GM12873 (cell line): ENCODE data around the gene IFNE.

Experiments
- TF ChIP-seq, protein P1 (sequence below): IDR thresholded peaks from 2 replicates; pipeline ENCODE4 v1.5.1; 2012; ENCODE audit warnings: low read depth, mild to moderate bottlenecking, moderate library complexity, low read length, control low read depth; ENCODE audit not compliant: insufficient read depth; ENCODE audit errors: missing control alignments

IFNE gene

DNA sequence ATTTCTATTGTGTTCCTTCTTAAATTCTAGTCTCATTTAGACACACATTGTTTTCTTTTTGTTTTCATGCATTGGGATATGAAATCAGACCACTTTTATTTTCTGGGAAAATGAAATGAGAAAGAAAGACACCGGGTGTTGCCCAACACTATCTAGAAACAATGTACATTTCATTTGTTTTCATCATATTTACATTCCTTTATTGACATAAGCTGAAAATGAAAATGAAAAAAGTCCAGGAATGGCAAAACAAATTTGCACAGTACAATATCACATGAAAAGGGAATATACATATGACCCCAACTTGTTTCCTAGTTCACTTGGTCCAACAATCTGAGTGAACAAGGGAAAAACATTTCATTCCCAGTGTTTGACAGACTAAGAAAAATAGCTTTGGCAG, 20.7 kb downstream of the IFNE start:
- TF ChIP-seq, protein P1, sequence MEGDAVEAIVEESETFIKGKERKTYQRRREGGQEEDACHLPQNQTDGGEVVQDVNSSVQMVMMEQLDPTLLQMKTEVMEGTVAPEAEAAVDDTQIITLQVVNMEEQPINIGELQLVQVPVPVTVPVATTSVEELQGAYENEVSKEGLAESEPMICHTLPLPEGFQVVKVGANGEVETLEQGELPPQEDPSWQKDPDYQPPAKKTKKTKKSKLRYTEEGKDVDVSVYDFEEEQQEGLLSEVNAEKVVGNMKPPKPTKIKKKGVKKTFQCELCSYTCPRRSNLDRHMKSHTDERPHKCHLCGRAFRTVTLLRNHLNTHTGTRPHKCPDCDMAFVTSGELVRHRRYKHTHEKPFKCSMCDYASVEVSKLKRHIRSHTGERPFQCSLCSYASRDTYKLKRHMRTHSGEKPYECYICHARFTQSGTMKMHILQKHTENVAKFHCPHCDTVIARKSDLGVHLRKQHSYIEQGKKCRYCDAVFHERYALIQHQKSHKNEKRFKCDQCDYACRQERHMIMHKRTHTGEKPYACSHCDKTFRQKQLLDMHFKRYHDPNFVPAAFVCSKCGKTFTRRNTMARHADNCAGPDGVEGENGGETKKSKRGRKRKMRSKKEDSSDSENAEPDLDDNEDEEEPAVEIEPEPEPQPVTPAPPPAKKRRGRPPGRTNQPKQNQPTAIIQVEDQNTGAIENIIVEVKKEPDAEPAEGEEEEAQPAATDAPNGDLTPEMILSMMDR = no peak

DNA sequence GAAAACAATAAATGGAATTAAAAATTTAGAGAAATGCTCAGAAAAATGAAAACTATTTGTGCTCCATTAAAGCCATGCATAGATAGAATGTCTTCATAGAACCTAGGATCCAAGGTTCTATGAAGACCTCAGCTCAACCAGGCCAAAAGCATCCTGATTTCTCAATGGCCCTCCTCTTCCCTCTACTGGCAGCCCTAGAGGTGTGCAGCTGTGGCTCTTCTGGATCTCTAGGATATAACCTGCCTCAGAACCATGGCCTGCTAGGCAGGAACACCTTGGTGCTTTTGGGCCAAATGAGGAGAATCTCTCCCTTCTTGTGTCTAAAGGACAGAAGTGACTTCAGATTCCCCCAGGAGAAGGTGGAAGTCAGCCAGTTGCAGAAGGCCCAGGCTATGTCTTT, 26.8 kb downstream of the IFNE start:
- TF ChIP-seq, protein P1 = peak; percentile 87

DNA sequence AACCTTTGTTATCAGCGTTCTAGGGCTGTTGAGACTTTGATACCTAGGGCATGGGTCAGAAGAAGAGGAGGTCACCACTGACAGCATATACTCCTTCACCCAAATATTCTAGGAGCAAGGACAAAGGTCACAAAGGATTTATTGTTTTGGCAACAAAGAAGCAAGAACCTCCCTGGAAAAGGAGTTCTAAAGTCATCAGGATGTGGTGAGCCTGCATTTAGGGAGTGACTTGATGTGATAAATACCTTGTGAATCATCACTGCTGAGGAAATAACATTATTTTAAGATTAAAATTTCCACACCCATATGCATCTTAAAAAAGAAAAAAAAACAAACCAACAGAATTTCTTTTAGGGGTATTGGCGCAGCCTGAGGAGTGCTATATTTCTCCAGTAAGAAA, 28.0 kb downstream of the IFNE start:
- TF ChIP-seq, protein P1 = no peak

DNA sequence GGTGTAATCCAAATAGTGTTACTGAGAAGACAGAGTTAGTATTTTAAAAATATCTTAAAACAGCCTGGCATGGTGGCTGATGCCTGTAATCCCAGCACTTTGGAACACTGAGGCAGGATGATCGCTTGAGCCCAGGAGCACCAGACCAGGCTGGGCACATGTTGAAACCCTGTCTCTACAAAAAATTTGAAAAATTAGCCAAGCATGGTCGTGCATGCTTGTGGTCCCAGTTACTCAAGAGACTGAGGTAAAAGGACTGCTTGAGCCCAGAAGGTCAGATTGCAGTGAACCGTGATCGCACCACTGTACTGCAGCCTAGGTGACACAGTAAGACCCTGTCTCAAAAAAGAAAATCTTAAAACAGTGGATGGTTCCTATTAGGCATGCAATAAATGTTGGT, 29.4 kb downstream of the IFNE start:
- TF ChIP-seq, protein P1 = no peak

DNA sequence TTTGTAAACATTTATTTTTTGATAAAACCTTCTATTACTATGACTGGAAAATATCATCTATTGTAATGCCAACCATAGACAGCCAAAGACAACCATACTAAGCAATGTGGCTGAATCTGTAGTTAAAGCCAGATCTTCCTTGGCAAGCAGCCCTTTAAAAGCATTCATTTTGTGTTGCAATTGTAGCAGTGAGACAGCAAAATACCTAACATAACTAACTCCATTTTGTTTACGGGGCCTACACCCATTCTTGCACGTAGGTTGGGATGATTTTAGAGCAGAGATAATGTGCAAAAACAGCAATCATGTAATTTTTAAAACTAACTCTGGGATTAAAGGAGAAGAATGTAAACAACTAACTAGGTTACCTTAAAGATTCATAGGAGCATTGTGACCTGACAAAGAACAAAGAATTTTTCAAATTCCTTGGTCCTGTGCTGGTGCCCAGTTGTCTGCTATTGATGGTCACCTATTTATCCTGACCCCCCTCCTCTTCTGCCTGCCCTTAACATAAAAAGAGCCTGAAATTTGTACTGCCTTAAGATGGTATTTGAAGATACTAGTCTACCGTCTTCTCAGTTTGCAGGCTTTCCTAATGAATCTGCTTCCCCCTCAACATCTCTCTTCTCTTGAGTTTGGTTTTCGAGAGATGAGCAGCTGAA, 31.2 kb downstream of the IFNE start:
- TF ChIP-seq, protein P1 = no peak

DNA sequence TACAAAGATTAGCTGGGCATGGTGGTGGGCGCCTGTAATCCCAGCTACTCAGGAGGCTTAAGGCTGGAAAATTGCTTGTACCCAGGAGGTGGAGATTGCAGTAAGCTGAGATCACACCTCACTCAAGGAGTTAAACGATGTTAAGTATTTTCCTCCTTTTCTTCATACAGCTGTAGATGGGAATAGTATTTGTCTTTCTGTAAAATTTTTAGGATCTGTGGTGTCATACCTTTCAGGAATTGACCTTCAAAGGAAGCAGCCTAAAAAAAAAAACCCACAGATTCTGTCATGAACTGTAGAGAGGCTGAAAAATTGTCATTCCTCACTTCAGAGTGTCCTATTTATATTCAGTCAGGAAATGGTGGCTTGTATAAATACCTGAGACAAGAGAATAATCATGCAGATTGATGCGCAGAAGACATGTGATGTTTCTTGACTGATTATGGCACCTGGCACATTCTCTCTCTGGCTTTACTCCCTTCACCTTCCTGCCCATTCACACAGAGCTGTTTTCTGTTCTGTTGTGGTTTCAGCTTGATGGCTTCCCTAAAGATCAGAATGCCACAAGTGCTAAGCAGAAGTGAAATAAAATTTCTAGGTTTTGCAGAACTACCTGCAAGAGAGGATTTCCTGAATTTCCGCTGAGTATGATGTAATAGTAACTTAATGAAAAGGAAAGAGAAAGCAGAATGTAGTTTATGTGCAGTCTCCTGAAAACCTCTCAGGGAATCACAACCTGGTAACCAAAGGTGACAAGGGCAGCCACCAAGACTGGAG, 38.1 kb downstream of the IFNE start:
- TF ChIP-seq, protein P1 = no peak

DNA sequence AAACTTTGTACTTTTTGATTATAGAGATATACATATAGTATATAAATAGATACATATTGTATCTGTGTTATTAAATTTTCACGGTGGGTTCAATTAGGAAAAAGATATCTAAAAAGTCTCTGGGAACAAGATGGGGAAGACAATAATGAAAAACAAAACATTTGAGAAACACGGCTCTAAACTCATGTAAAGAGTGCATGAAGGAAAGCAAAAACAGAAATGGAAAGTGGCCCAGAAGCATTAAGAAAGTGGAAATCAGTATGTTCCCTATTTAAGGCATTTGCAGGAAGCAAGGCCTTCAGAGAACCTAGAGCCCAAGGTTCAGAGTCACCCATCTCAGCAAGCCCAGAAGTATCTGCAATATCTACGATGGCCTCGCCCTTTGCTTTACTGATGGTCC, 42.0 kb downstream of the IFNE start, which contains the start of gene IFNA1:
Gene IFNA1, plus strand, starts transcription at position 301 of the 400 bp plus-strand sequence. Its CDS starts 69 bp downstream, at position 370.
- TF ChIP-seq, protein P1 = no peak
